HepG2 (cell line): ENCODE results near the gene ZC3H18. TPM values are rescaled to one million over a fixed set of nuclear protein-coding genes. Genes with fewer than 3 reads are reported as not detected.

Experiments used
- HIC2 ChIP-seq: sonication (generic); formaldehyde crosslinking; IDR thresholded peaks from 2 replicates; pipeline ENCODE4 v1.9.0; 2022; ENCODE audit warnings: low read depth, missing genetic modification reagents
- HNF1A ChIP-seq, 2 experiments: sonication (generic) in 1 of 2; formaldehyde crosslinking in 1 of 2; IDR thresholded peaks; 2 replicates each; pipeline versions ENCODE4 v1.4.0 to v1.6.1; 2016 to 2020; ENCODE audit warnings: borderline replicate concordance in 1 of 2, low read depth in 1 of 2, mild to moderate bottlenecking in 1 of 2, missing genetic modification reagents in 1 of 2
- MLLT10 ChIP-seq: sonication (generic); formaldehyde crosslinking; IDR thresholded peaks from 2 replicates; pipeline ENCODE4 v1.4.0; 2020; ENCODE audit warnings: missing genetic modification reagents
- MNT ChIP-seq: fragments of 450-650 bp; IDR thresholded peaks from 2 replicates; pipeline ENCODE4 v1.6.1; 2016
- NKX3-1 ChIP-seq: sonication (generic); formaldehyde crosslinking; IDR thresholded peaks from 2 replicates; pipeline ENCODE4 v1.5.0; 2020; ENCODE audit warnings: missing genetic modification reagents
- TOPORS ChIP-seq: sonication (generic); formaldehyde crosslinking; IDR thresholded peaks from 2 replicates; pipeline ENCODE4 v1.8.0; 2023; ENCODE audit warnings: mild to moderate bottlenecking, missing genetic modification reagents
- ZC3H13 ChIP-seq: sonication (generic); formaldehyde crosslinking; IDR thresholded peaks from 2 replicates; pipeline ENCODE4 v1.8.1; 2023; ENCODE audit warnings: mild to moderate bottlenecking, missing genetic modification reagents, moderate library complexity
- ZFP37 ChIP-seq: sonication (generic); formaldehyde crosslinking; IDR thresholded peaks from 2 replicates; pipeline ENCODE4 v1.4.0; 2020; ENCODE audit warnings: missing genetic modification reagents, borderline replicate concordance
- ZNF225 ChIP-seq: sonication (generic); formaldehyde crosslinking; IDR thresholded peaks from 2 replicates; pipeline ENCODE4 v1.4.0; 2020; ENCODE audit warnings: mild to moderate bottlenecking, missing genetic modification reagents
- ZNF296 ChIP-seq: sonication (generic); formaldehyde crosslinking; conservative IDR thresholded peaks from 2 replicates; pipeline ENCODE4 v1.5.0; 2020; ENCODE audit warnings: mild to moderate bottlenecking, missing genetic modification reagents
- ZNF484 ChIP-seq: sonication (generic); formaldehyde crosslinking; IDR thresholded peaks from 2 replicates; pipeline ENCODE4 v1.5.1; 2020; ENCODE audit warnings: mild to moderate bottlenecking, low read depth, missing genetic modification reagents, borderline replicate concordance
- ZNF550 ChIP-seq: sonication (generic); formaldehyde crosslinking; IDR thresholded peaks from 2 replicates; pipeline ENCODE4 v1.4.0; 2020; ENCODE audit warnings: mild to moderate bottlenecking, missing genetic modification reagents, borderline replicate concordance
- ZNF557 ChIP-seq: sonication (generic); formaldehyde crosslinking; IDR thresholded peaks from 2 replicates; pipeline ENCODE4 v1.4.0; 2020; ENCODE audit warnings: missing genetic modification reagents
- ZNF589 ChIP-seq: sonication (generic); formaldehyde crosslinking; conservative IDR thresholded peaks from 2 replicates; pipeline ENCODE4 v1.8.0; 2022; ENCODE audit warnings: mild to moderate bottlenecking, moderate library complexity, missing genetic modification reagents
- ZNF670 ChIP-seq: sonication (generic); formaldehyde crosslinking; IDR thresholded peaks from 2 replicates; pipeline ENCODE4 v1.8.0; 2022; ENCODE audit warnings: mild to moderate bottlenecking, missing genetic modification reagents, borderline replicate concordance
- ZNF687 ChIP-seq: sonication (generic); formaldehyde crosslinking; IDR thresholded peaks from 2 replicates; pipeline ENCODE4 v1.5.1; 2020; ENCODE audit warnings: mild to moderate bottlenecking, missing genetic modification reagents, moderate library complexity
- ZNF713 ChIP-seq: sonication (generic); formaldehyde crosslinking; IDR thresholded peaks from 2 replicates; pipeline ENCODE4 v1.4.0; 2020; ENCODE audit warnings: mild to moderate bottlenecking, missing genetic modification reagents
- ZSCAN31 ChIP-seq: sonication (generic); formaldehyde crosslinking; IDR thresholded peaks from 2 replicates; pipeline ENCODE4 v1.5.0; 2020; ENCODE audit warnings: low read depth, mild to moderate bottlenecking, missing genetic modification reagents
- polyA plus RNA-seq, 8 experiments: library from polyadenylated mRNA; depleted of rRNA in 3 of 8; stranded (reverse) in 7 of 8; unstranded in 1 of 8; fragments of >200 nt; fragmentation: Illumina TruSeq in 4 of 8; extraction: Trizol in 4 of 8; gene quantifications; 2 replicates each; pipeline versions ENCODE4 v1.2.1 to v1.2.3, GENCODE V29; 2011 to 2016; ENCODE audit warnings: low read depth in 4 of 8, missing spikeins in 1 of 8, mixed read lengths in 1 of 8; ENCODE audit not compliant: insufficient read depth in 1 of 8
- total RNA-seq, 5 experiments: library from RNA; depleted of rRNA; stranded (reverse); fragments of >200 nt; fragmentation: Illumina TruSeq; extraction: Trizol; gene quantifications; 2 replicates each; pipeline ENCODE4 v1.2.3, GENCODE V29; 2016; ENCODE audit warnings: low read depth in 1 of 5

The ZC3H18 gene
- total and polyA plus RNA-seq, 2 of the 13 experiments (the other 11 are each of a cell fraction or from before 2014, with no cell fraction given), result 11.2 to 27.4 TPM

GRCh38 chr16:88569614-88569984 is 604 bp upstream of the ZC3H18 start (continued):
- TF ChIP-seq NKX3-1 (CRISPR knock-in tag), result no peak
- TF ChIP-seq HNF1A (IDR thresholded peaks at IDR 0.05; ENCODE audit: low read depth), result no peak
- no peak for TF ChIP-seq HNF1A (CRISPR knock-in tag; IDR thresholded peaks at IDR 0.05; ENCODE audit: borderline replicate concordance)
- TF ChIP-seq MNT, result no peak
- 0 out of 2 replicates have a peak, but pooled peaks have one; percentile 68 for TF ChIP-seq ZNF687 (CRISPR knock-in tag)
- no peak for TF ChIP-seq ZFP37 (CRISPR knock-in tag)
- TF ChIP-seq ZNF484 (CRISPR knock-in tag), result no peak
- TF ChIP-seq ZNF296, result no peak
- TF ChIP-seq HIC2 (CRISPR knock-in tag), result no peak
- no peak for TF ChIP-seq ZNF713
- TF ChIP-seq ZNF670, result no peak
- no peak; the same call in 1 of the 2 replicates for TF ChIP-seq ZSCAN31 (CRISPR knock-in tag)
- no peak for TF ChIP-seq ZNF557 (CRISPR knock-in tag)
- TF ChIP-seq ZNF225, result no peak; the same call in 1 of the 2 replicates
- no peak for TF ChIP-seq TOPORS
- peak; percentile 85 for TF ChIP-seq ZNF589 (CRISPR knock-in tag)
- TF ChIP-seq ZNF550 (CRISPR knock-in tag), result no peak
- TF ChIP-seq MLLT10, result no peak
- TF ChIP-seq ZC3H13, result 0 out of 2 replicates have a peak, but pooled peaks have one; percentile 77
